ENCODE measurements around the gene PSME1. TPM values are rescaled to one million over a fixed set of nuclear protein-coding genes. Genes with fewer than 3 reads are reported as not detected.

PSME1 gene
- total RNA-seq, 2 experiments from 2014 or later = 498 to 547 TPM

- peak overlapping the region; percentile 60 for H3K27ac Mint-ChIP-seq
- no peak for DNase-seq
- H3K36me3 Mint-ChIP-seq (ENCODE audit: low read depth) = peaks cover 71% of the 10 kb centered on the region
- no peaks in the 10 kb centered on the region for H3K27me3 Mint-ChIP-seq
- no peak overlapping the region for H3K4me3 Mint-ChIP-seq
- peaks cover 32% of the 10 kb centered on the region for H3K4me1 Mint-ChIP-seq
- H3K9me3 Mint-ChIP-seq = no peaks in the 10 kb centered on the region
- CTCF ChIA-PET = interaction anchor here (0.7 to 2.3 kb wide), 3 partner anchors 19 to 81 kb away, joined by 3 to 5 read pairs (median 3); partner anchors contain the start of genes DCAF11 and NRL
- POLR2A ChIA-PET = no interaction called here
Measured at GRCh38 chr14:24156840-24157239, 20.8 kb downstream of the PSME1 start.

GRCh38 chr14:24157331-24157730 lies 21.3 kb downstream of the PSME1 start:
- POLR2A ChIA-PET = no interaction called here
- Mint-ChIP-seq H3K27ac (peak overlapping the region; percentile 73), H3K36me3 (ENCODE audit: low read depth) (peaks cover 72% of the 10 kb centered on the region), H3K27me3 (no peaks in the 10 kb centered on the region), H3K4me1 (peaks cover 36% of the 10 kb centered on the region), H3K4me3 (no peak overlapping the region), H3K9me3 (no peaks in the 10 kb centered on the region)
- CTCF ChIA-PET = interaction anchor here (0.7 to 2.3 kb wide), 2 partner anchors 43 to 80 kb away, joined by 3 to 5 read pairs; partner anchors contain the start of genes DCAF11 and NRL
- DNase-seq = no peak

- Mint-ChIP-seq H3K27me3 (no peaks in the 10 kb centered on the region), H3K9me3 (no peaks in the 10 kb centered on the region), H3K4me1 (peaks cover 52% of the 10 kb centered on the region), H3K36me3 (ENCODE audit: low read depth) (peaks cover 84% of the 10 kb centered on the region), H3K27ac (peak overlapping the region; percentile 100), H3K4me3 (peak overlapping the region; percentile 31)
- no peak for DNase-seq
- CTCF ChIA-PET = interaction anchor here (1.1 to 6.2 kb wide), 22 partner anchors 8 to 266 kb away, joined by 3 to 69 read pairs (median 12); partner anchors contain the start of genes CIDEB, DCAF11, EMC9 and IPO4
- POLR2A ChIA-PET = interaction anchor here (0.7 to 3.4 kb wide), 3 partner anchors 9 to 23 kb away, joined by 4 to 25 read pairs (median 6); partner anchors contain the start of genes PSME1, PSME2 and RNF31
Measured at GRCh38 chr14:24159777-24160498, 23.9 kb downstream of the PSME1 start.

GRCh38 chr14:24160499-24160849 lies 24.5 kb downstream of the PSME1 start:
- ChIA-PET CTCF (interaction anchor here (0.9 to 6.2 kb wide), 36 partner anchors 9 to 265 kb away, joined by 3 to 69 read pairs (median 7); partner anchors contain the start of genes CARMIL3, CHMP4A, CIDEB and DCAF11), POLR2A (interaction anchor here (1.3 to 3.4 kb wide), 5 partner anchors 13 to 82 kb away, joined by 5 to 25 read pairs (median 6); partner anchors contain the start of genes DCAF11, EMC9, NRL and PSME1)
- Mint-ChIP-seq H3K4me3 (peak overlapping the region; percentile 93), H3K36me3 (ENCODE audit: low read depth) (peaks cover 84% of the 10 kb centered on the region), H3K27me3 (no peaks in the 10 kb centered on the region), H3K9me3 (no peaks in the 10 kb centered on the region), H3K27ac (peak overlapping the region; percentile 100), H3K4me1 (peaks cover 54% of the 10 kb centered on the region)
- no peak for DNase-seq

GRCh38 chr14:24160850-24161804 lies 25.1 kb downstream of the PSME1 start, which contains the start of gene IRF9:
Gene IRF9 (plus strand): TSS chr14:24161265. CDS start chr14:24162145, 880 bp downstream.
- peaks cover 85% of the 10 kb centered on the region for H3K36me3 Mint-ChIP-seq (ENCODE audit: low read depth)
- CTCF ChIA-PET = interaction anchor here (0.7 to 6.2 kb wide), 41 partner anchors 9 to 265 kb away, joined by 3 to 69 read pairs (median 6); partner anchors contain the start of genes CARMIL3, CHMP4A, CIDEB and DCAF11
- H3K27me3 Mint-ChIP-seq = no peaks in the 10 kb centered on the region
- H3K4me3 Mint-ChIP-seq = peak within 1 kb of the TSS; percentile 93
- peaks cover 58% of the 10 kb centered on the region for H3K4me1 Mint-ChIP-seq
- DNase-seq = peak; percentile 98
- peak within 1 kb of the TSS; percentile 100 for H3K27ac Mint-ChIP-seq
- POLR2A ChIA-PET = interaction anchor here (1.1 to 3.4 kb wide), 6 partner anchors 14 to 81 kb away, joined by 4 to 25 read pairs (median 6); partner anchors contain the start of genes DCAF11, EMC9, NRL and PSME1
- no peaks in the 10 kb centered on the region for H3K9me3 Mint-ChIP-seq

GRCh38 chr14:24162093-24162492 lies 26.1 kb downstream of the PSME1 start:
- DNase-seq = no peak
- Mint-ChIP-seq H3K27ac (peak overlapping the region; percentile 100), H3K4me3 (peak overlapping the region; percentile 93), H3K9me3 (no peaks in the 10 kb centered on the region), H3K27me3 (no peaks in the 10 kb centered on the region), H3K4me1 (peaks cover 65% of the 10 kb centered on the region), H3K36me3 (ENCODE audit: low read depth) (peaks cover 87% of the 10 kb centered on the region)
- ChIA-PET POLR2A (interaction anchor here (0.7 to 3.4 kb wide), 4 partner anchors 15 to 80 kb away, joined by 5 to 25 read pairs (median 9); partner anchors contain the start of genes DCAF11, NRL, PSME2 and RNF31), CTCF (interaction anchor here (1.0 to 6.2 kb wide), 21 partner anchors 11 to 155 kb away, joined by 3 to 69 read pairs (median 12); partner anchors contain the start of genes CHMP4A, DCAF11, EMC9 and IPO4)

GRCh38 chr14:24164518-24164991 lies 28.6 kb downstream of the PSME1 start:
- DNase-seq = no peak
- ChIA-PET POLR2A (no interaction called here), CTCF (interaction anchor here (6.2 kb wide), 1 partner anchor 10 kb away, joined by 49 read pairs; no protein-coding TSS in a partner anchor)
- Mint-ChIP-seq H3K27me3 (no peaks in the 10 kb centered on the region), H3K27ac (peak overlapping the region; percentile 61), H3K36me3 (ENCODE audit: low read depth) (peaks cover 84% of the 10 kb centered on the region), H3K4me3 (peak overlapping the region; percentile 5), H3K4me1 (peaks cover 75% of the 10 kb centered on the region), H3K9me3 (no peaks in the 10 kb centered on the region)

- no peaks in the 10 kb centered on the region for H3K9me3 Mint-ChIP-seq
- no peak for DNase-seq
- no peak overlapping the region for H3K4me3 Mint-ChIP-seq
- H3K36me3 Mint-ChIP-seq (ENCODE audit: low read depth) = peaks cover 82% of the 10 kb centered on the region
- no peaks in the 10 kb centered on the region for H3K27me3 Mint-ChIP-seq
- no peak overlapping the region for H3K27ac Mint-ChIP-seq
- peaks cover 71% of the 10 kb centered on the region for H3K4me1 Mint-ChIP-seq
- ChIA-PET POLR2A (no interaction called here), CTCF (interaction anchor here (0.6 to 6.2 kb wide), 2 partner anchors 9 to 61 kb away, joined by 4 to 49 read pairs; no protein-coding TSS in a partner anchor)
Measured at GRCh38 chr14:24165785-24166184, 29.8 kb downstream of the PSME1 start.

- Mint-ChIP-seq H3K9me3 (no peaks in the 10 kb centered on the region), H3K36me3 (ENCODE audit: low read depth) (peaks cover 74% of the 10 kb centered on the region), H3K4me1 (peaks cover 77% of the 10 kb centered on the region), H3K4me3 (no peak overlapping the region), H3K27ac (peak overlapping the region; percentile 70), H3K27me3 (no peaks in the 10 kb centered on the region)
- no peak for DNase-seq
- ChIA-PET POLR2A (interaction anchor here (0.6 kb wide), 1 partner anchor 28 kb away, joined by 3 read pairs; the partner anchor contains the start of gene TM9SF1), CTCF (interaction anchor here (1.6 kb wide), 1 partner anchor 13 kb away, joined by 5 read pairs; no protein-coding TSS in a partner anchor)
Measured at GRCh38 chr14:24167469-24168114, 31.6 kb downstream of the PSME1 start.

- ChIA-PET CTCF (interaction anchor here (0.6 to 6.2 kb wide), 6 partner anchors 9 to 870 kb away, joined by 3 to 49 read pairs (median 8); partner anchors contain the start of genes EMC9, IPO4 and IRF9), POLR2A (interaction anchor here (0.6 kb wide), 1 partner anchor 9 kb away, joined by 3 read pairs; no protein-coding TSS in a partner anchor)
- H3K4me3 Mint-ChIP-seq = peak within 1 kb of the TSS; percentile 69
- H3K27me3 Mint-ChIP-seq = no peaks in the 10 kb centered on the region
- H3K9me3 Mint-ChIP-seq = no peaks in the 10 kb centered on the region
- H3K4me1 Mint-ChIP-seq = peaks cover 55% of the 10 kb centered on the region
- H3K27ac Mint-ChIP-seq = peak within 1 kb of the TSS; percentile 86
- peak; percentile 67 for DNase-seq
- H3K36me3 Mint-ChIP-seq (ENCODE audit: low read depth) = peaks cover 53% of the 10 kb centered on the region
Measured at GRCh38 chr14:24171422-24172260, 35.6 kb downstream of the PSME1 start, which contains the start of gene REC8. Gene REC8 (plus strand): TSS chr14:24172080. CDS start chr14:24172553, 473 bp downstream.
